ENCODE results near the gene GLUL.
"Not testable (repeated sequence)": the region's sequence is repeated elsewhere in the genome, so short reads cannot be mapped to it uniquely, and the experiment has no call there.

The GLUL gene

DNA sequence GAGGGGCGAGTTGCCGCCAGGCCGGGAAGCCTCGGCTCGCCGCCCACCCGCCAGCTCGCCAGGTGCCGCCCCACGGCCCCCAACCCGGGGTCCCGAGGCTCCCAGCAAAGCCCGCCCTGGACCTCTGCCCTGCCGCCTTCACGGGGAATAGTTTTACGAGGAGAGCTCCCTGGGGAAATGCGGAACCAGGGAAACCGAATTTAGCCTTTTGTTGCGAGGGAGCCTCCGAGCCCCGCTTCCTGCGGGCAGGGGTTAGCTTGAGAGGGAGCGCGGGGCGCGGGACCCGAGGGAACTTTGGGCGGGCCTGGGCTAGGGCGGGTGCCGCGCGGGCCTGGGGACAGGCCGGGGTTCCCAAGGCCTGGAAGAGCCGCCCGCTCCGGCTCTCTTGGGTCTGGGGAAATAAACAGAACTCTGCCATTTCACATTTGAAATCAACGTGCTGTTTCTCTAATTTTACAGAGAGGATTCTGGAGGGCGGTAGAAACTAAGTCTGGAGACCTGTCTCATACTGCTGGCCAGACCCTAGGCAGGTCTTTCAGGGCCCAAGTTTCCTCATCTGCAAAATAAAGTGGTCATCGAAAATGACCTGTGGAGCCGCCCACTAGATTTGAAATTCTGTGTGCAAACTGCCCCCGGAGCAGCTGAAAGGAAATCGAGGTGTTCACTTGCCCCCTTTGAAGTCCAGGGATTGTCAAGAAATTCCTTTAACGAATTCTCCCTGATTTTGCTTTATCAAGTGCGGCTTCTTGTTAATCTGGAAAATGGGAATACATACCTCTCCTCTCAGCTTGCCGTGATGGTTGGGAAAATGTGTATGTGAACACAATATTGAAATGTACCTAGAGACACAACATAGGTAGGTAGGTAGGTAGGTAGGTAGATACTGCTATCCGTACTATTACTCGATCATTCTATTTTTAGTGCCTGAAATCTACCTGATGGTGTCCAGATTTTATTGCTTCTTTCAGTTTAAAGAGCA is 749 bp upstream of the GLUL start:
- peak; percentile 19 for DNase-seq

DNA sequence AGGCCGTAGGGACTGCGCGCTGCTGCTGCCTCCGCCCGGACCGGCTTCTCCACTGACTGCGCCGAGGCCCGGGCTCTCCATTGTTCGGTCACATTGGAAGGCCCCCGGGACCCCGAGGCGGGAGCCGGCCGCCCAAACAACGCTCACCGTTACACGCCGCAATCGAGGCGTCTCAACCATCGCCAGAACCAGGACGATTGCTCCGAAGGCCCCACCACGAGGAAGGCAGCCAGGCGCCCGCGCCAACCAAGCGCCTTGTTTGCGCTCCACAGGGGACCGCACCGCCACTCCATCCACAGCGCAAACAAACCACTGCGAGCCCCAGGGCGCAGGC is 595 bp downstream of the GLUL start:
- no peak for DNase-seq

DNA sequence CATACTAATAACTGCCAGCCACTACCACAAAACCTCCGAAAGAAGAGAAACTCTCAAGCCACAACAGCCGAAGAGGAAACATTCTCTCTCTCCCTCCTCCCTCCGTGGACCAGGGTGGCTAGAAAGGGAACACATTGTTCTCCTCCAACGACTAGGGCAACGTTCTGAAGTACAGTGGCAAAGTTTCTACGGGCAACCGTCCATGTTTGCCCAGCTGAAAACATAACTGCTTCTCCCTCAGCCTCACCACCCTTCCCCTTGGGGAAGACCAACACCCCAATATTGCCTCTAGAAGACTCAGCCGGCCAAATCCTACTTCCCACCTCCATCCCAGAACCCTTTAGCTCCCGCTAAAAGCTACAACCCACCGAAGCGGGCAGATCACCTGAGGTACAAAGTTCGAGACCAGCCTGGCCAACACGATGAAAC is 2.0 kb downstream of the GLUL start:
- no peak for DNase-seq

DNA sequence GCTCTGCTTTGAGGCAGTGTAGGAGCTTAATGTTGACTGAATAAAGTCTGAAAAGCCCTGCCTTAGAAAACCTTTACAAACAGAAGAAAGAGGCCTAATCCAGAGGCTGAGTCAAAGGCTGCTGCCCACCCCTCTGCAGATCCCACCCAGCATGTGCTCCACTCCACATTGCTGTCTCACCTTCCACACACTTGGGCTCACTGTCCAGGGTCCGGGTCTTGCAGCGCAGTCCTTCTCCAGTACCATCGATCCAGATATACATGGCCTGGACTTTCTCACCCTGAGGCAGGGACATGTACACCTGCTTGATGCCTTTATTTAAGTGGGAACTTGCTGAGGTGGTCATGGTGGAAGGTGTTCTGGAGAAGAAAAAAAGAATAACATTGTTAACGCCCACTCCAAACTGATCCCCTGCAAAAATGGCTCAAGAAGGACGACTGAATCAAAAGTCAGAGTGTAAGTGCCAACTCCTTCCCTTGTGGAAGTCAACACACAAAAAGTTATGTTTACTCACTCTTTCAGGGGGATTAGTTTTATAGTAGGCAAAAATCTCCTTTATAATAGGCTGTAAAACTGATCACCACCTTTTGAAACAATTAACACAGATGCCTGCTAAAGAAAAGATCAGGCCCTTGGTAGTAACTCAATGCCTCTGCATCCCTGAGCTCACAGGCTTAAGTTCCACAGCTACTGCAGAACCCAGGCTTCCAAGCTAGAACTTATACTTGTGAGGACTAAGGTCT is 3.0 kb downstream of the GLUL start:
- no peak for DNase-seq

DNA sequence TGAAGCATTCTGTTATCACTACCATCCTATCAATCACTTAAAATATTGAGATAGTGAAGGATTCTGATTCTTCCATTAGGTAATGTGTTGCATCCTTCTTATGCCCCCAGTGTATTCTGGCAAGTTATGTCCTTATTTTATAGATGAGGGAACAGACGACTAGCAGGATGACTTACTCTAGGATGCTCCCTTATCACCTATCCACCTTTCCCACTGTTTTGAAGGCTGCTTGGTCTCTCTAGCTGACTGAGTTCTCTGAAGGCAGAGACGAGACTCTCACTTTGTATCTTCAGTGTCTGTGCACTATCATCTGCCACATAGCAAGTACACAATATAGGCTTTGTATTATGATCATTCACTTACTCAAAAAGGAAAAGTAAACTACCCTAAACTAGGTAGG is 4.0 kb downstream of the GLUL start:
- no peak for DNase-seq

DNA sequence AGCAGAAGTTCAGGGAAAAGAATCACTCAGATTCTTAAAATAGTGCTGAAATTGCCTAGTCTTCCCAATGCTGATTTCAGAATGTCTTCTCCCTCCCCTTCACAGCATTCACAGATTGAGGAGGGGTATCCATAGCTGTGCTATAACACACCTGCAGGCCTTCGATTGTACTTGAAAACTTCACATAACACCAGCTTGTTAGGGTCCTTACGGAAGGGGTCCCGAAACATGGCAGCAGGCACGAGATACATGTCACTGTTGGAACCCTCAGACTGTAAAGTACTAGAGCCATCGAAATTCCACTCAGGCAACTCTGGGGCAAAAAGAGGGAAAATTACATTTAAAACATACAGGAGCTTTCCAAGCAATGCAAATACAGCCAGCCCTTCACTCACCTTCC is 4.6 kb downstream of the GLUL start:
- DNase-seq = no peak

DNA sequence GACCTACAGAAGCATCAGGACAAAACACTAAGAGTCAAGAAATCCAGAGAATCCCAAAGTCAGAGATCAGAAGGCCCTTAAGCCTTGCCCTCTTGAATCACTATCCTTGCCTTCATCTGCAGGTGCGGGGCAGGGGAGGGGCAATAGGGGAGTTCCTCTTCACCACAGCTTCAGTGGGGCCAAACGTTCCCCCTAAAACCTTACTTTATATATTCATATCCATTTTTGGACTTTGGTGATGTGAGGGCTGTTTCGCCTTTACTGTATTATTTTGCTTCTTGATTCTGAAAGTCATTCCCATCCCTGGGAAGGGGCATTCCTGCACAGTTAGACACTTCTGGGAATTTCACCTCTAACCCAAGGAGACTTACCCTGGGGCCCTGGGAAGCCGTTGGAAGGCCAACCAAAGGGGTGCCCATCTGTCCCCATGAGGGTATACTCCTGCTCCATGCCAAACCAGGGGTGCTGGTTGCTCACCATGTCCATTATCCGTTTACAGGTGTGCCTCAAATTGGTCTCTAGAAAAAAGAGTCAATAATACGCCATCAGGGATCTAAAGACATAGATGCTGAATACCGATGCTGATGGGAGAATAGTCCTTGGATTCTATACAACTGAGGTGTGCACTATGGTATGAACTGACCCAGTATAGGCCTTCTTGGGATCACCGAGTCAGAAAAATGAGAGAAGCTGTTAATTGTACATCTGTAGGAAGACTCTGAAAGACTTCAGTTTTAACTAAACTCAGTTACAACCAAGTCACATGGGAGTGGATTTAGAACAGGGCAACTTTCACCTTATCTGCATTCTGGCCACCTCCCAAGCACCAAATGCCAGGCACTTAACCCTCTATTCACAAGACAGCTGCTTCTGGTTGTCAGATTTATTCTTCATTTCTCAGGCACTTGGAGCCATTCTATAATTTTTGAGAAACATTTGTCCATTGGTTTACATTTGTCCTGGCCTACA is 5.4 kb downstream of the GLUL start:
- no peak for DNase-seq

DNA sequence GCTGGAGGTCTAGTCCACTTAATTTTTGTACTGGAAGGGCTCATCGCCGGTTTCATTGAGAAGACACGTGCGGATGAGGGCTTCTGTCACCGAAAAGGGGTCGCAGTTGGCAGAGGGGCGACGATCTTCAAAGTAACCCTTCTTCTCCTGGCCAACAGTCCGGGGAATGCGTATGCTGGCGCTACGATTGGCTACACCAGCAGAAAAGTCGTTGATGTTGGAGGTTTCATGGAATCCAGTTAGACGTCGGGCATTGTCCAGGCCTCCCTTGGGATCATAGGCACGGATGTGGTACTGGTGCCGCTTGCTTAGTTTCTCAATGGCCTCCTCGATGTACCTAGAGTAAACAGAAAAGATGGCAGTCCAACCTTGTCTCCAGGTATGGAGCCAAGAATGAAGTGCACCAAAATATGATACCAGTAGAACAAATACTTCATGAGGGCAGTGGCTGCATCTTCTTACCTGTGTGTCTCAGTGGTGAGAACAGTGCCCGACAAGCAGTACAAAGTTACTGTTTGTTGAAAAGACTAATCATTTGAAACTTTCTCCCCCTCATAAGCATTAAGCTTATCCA is 7.1 kb downstream of the GLUL start:
- DNase-seq = no peak

DNA sequence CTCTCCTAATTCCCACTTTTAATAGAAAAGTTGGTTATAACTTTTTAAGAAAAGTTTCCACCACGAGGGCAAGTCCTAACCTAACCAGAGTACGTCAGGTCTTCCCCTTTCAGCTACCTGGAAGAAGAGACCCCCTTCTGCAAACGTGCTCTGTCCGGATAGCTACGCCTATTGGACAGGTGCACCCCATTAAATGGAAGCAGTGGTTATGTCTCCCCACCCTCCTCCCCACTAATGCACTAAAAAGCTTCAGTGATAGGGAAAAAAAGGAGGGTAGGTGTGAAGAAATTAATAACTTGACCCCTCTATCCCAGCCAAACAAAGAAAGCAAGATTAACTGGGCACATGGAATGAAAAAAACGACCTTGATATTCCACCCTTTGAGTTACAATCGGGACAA is 7.7 kb downstream of the GLUL start:
- DNase-seq = no peak

DNA sequence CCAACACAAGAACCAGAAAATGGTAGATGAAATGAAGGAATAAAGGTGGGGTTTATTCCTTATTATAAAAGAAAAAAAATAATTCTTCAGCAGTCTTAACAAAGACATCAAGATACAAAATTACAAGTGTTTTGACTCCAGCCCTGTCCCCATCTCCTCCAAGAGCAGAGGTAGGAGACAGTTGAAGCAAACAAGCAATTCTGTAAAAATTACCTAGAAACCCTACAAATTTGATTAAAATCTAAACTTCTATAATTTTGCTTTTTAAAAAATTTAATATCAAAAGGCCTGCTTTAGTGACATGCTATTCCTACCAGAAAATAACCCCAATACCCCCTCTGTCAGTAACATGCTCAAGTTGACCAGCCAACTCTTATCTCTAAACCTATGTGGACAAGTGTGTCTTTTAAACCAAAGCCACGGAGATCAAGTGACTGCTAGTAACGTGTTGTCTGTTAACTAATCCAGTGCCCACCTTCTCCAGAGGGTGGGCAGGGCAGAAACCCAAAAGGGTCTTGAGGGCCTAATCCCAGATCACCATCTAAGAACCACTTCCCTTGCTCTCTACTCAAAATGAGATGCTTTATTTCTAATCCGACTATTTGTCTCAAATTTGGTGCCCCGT is 8.4 kb downstream of the GLUL start:
- DNase-seq = no peak

DNA sequence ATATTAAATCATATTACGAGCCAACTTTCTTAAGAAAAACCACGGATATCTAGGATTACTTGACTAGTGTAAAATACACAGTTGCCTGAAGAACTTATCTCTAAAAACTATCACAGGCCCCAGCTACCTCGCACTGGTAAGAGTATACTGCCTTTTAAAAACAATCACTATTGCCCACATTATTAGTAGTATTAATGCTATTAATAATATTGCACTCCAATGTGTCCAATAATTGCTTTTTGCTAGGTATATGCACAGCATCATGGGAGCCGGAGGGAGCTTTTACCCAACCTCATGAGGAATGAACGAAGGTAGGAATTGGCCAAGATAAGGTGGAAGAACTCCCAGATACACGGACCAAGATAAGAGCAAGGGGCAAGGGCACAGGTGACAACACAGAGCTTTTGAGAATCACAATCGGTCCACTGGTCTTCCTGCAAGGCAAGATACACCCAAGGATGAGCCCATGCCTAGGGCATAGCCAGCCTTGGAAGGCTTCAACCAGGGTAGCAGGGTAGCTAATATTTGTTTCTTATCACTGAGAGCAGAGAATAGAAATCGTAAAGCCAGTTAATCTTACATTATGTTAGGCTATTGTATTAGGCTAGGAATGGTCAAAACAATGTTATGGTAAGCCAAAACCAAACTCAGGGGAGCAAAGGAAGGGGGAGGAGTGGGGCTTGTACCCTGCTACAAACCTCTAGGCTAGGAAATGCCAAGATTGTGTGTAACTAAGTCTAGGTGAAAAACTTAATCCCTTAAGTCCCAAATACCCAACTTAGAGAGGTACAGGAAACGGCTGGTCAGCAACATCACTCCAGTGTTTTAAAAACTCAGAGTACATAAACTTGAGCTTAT is 9.4 kb downstream of the GLUL start:
- DNase-seq = no peak

DNA sequence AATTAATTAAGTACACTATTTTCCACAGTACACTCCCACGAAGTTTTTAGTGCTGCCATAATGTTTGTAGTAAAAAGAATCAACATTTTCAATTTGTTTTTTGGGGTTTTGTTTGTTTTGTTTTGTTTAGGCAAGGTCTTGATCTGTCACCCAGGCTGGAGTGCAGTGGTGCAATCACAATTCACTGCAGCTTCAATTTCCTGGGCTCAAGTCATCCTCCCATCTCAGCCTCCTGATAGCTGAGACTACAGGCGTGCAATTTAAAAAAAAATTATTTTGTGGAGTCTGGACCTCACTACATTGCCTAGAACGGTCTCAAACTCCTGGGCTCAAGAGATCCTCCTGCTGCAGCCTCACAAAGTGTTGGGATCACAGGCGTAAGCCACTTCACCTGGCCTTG is 11.4 kb downstream of the GLUL start:
- DNase-seq = no peak

DNA sequence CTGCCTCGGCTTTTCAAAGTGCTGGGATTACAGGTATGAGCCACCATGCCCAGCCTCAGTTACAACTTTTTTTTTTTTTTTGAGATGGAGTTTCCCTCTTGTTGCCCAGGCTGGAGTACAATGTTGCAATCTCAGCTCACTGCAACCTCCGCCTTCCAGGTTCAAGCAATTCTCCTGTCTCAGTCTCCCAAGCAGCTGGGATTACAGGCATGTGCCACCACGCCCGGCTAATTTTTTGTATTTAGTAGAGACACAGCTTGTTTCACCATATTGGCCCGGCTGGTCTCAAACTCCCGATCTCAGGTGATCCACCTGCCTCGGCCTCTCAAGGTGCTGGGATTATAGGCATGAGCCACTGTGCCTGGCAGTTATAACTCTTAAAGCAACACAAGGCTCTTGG is 11.8 kb downstream of the GLUL start:
- DNase-seq = not testable (repeated sequence)

DNA sequence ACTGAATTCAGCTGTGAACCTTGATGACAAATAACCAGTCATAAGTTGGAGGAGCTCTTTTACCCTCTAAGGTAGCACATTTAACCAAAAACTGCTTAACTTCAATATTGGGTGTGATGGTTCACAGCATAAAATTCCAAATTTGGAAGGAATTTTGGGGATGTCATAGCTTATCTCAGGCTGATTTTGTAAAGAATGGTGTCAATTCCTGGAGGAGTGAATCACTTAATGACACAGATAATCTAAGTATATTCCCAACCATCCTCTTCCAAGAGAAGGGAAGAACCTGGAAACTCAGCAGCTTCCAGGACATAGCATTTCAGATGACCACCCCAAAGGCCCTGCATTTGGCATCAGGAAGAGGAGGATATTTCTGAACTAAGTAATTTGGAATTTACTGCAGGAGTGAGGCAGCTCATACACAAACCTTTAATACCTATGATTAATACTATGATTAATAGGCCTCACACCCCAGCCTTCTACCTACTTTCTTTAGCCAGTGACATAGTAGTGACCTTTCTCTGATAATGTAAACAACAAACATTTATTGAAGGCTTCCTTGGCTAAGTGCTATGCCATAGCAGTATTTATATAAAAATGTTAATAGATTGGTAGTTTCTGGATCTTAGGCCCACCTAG is 14.5 kb downstream of the GLUL start:
- DNase-seq = no peak

DNA sequence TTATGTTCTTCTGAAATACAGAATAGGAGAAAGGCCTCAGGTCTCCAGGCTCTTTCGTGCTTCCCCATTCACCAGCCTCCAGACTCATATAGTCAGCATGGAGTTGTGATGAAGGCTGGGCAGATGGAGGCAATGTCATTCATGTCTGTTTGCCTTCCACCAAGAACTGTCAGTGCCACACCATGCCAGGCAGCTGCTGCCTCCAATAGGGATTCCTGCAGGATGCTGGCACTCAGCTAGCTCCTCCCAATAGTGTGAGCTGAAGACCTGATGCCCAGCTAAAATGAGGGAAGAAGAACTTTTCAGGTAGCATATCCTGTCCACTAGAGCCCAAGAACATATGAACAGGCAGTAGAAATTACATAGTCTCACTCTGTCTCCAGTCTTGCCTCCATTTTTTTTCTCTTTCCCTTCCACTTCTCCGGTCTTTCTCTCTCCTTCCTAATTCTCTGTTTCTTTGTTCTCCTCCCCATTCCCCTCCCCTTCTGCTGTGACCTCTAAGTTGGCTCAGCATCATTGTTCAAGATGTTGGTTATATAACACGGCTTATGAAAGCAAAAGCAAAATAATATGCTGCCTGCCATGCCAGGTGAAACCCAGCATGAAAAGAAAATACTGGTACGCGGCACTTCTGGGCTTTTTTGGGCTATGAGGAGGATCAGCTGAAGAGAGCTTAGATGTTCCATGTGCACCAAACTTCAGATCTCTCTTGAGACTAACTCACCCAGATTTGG is 17.3 kb downstream of the GLUL start:
- no peak for DNase-seq

DNA sequence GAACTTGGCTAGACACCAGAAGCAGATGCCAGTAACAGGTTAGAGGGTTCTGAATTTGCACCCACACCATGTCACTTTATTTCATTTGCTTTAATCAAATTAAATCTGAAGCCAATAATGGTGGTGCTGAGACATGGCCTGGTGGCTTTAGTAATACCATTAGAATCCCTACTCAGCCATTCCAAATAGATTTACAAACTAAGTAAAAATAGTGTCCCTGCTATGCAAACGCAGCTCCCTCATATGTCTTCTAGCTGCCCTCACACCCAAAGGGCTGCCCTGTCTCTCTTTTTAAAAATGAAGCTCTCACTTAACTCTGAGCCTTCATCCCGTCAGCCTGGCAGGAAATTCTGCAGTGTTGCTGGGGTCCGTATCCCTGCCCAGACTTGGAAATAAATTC is 21.1 kb downstream of the GLUL start:
- DNase-seq = no peak

DNA sequence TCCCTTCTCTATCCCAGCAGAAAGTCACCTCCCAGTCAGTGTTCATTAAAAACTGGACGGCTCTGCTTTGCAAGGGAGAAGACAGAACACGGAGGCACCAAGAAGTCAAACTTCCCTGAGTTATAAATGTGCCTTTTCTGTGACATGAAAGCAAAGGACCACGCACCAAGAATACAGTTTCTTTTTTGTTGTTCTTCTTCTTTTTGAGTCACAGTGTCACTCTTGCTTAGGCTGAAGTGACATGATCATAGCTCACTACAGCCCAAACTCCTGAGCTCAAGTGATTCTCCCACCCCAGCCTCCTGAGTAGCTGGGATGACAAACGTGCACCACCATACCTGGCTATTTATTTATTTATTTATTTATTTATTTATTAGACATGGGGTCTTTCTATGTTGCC is 22.7 kb downstream of the GLUL start:
- DNase-seq = no peak

DNA sequence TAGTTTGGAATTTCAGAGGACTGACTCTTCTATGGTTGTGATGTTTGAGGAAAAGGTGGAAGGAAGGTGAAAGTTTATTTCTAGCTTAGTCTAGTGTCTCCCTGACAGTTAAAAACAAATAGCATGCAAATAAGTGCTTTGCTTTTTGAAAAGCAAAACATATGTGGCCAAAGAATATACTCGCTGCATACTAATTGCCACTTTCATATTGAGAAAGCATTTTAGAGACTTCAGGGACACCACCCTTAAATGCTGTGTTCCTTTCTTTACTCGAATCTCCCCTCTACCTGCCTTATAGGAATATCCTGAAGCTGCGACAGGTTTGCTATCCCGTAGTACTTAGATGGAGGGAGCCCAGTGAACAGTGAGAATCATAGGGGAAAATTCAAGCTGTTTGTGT is 23.2 kb downstream of the GLUL start:
- no peak for DNase-seq

DNA sequence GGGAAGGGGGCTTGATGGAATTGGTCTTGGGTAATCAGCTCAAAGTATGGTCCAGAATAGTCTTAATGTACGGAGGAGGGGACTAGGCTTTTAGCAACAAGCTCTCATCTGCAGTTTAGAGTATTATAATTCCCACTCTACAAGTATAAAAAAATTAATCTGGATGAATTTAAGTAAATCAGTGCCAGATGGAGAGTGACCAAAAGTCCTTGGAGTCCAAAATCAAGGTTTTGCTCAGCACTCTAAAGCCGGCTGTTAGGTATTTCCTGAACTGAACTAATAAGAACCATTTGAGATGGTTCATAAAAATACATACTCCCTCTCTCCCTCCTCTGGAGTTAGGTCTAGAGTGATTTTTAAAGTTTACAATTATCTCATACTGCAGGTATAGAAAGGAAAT is 23.7 kb downstream of the GLUL start:
- DNase-seq = no peak

DNA sequence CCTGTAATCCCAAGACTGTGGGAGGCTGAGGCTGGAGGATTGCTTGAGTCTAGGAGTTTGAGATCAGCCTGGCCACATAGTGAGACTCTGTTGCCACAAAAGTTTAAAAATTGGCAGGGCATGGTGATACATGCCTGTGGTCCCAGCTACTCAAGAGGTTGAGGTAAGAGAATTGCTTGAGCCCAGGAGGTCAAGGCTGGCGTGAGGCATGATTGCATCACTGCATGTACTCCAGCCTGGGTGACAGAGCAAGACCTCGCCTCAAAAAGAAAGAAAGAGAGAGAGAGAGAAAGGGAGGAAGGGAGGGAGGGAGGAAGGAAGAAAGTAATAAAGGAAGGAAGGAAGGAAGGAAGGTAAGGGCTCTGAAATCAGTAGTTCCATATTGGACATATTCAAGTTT is 25.0 kb downstream of the GLUL start:
- DNase-seq = no peak
